ENCODE measurements around the gene SGPP2.

DNA sequence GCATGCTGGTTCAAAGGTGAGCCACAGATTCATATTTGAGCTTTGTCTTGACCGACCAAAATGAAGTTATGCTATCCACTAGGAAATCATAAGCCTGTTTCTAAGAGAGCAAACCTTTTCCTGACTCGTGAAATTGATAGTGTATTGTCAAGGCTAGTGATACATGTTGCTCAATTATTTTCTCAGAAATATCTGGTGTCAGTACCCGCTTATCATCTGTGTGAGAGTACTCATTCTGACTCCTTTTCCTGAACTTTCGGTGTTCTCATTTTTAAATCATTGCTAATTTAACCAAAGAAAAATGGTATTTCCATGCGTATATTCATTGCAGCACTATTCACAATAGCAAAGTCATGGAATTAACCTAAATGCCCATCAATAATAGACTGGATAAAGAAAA is 56.2 kb downstream of the SGPP2 start:
- TF ChIP-seq, protein P1, sequence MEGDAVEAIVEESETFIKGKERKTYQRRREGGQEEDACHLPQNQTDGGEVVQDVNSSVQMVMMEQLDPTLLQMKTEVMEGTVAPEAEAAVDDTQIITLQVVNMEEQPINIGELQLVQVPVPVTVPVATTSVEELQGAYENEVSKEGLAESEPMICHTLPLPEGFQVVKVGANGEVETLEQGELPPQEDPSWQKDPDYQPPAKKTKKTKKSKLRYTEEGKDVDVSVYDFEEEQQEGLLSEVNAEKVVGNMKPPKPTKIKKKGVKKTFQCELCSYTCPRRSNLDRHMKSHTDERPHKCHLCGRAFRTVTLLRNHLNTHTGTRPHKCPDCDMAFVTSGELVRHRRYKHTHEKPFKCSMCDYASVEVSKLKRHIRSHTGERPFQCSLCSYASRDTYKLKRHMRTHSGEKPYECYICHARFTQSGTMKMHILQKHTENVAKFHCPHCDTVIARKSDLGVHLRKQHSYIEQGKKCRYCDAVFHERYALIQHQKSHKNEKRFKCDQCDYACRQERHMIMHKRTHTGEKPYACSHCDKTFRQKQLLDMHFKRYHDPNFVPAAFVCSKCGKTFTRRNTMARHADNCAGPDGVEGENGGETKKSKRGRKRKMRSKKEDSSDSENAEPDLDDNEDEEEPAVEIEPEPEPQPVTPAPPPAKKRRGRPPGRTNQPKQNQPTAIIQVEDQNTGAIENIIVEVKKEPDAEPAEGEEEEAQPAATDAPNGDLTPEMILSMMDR (IDR thresholded peaks at IDR 0.05), result no peak
- TF ChIP-seq POLR2A (IDR thresholded peaks at IDR 0.05), result no peak
